Activated naive CD4-positive, alpha-beta T cell treated with anti-CD3 and anti-CD28 coated beads for 36 hours (primary cell): ENCODE data around the gene SNORC. TPM values are rescaled to one million over a fixed set of nuclear protein-coding genes. Genes with fewer than 3 reads are reported as not detected.

Source experiments
- CTCF ChIA-PET: fragments of 350-600 bp; sonication (Branson Sonifier 250); formaldehyde crosslinking; loops from one replicate; lab custom pipeline; 2021; ENCODE audit warnings: antibody characterized with exemption; lab: Charles Lee
- DNase-seq: peaks from one replicate; pipeline ENCODE4 v3.0.0-alpha.2; 2020
- H3K27ac Mint-ChIP-seq: one replicate; pipeline ENCODE4 v1.8.0; 2021; ENCODE audit warnings: mild to moderate bottlenecking, mixed read lengths
- H3K27me3 Mint-ChIP-seq: one replicate; pipeline ENCODE4 v1.8.0; 2021; ENCODE audit warnings: low read depth, mixed read lengths
- H3K36me3 Mint-ChIP-seq: one replicate; pipeline ENCODE4 v1.8.0; 2021; ENCODE audit warnings: low read depth, mixed read lengths
- H3K4me1 Mint-ChIP-seq: one replicate; pipeline ENCODE4 v1.8.0; 2021; ENCODE audit warnings: low read depth, mixed read lengths
- H3K4me3 Mint-ChIP-seq: one replicate; pipeline ENCODE4 v1.8.0; 2021; ENCODE audit warnings: mild to moderate bottlenecking, moderate library complexity, mixed read lengths
- H3K9me3 Mint-ChIP-seq: one replicate; pipeline ENCODE4 v1.8.0; 2021; ENCODE audit warnings: mixed read lengths
- intact Hi-C: fragments of 100-400 bp; cut with micrococcal nuclease; formaldehyde crosslinking; loops from one replicate; pipeline ENCODE4 v1.15.1; 2023
- total RNA-seq, 2 experiments: library from RNA; stranded (reverse); gene quantifications; one replicate each; pipeline ENCODE4 v1.2.3, GENCODE V29; 2021

Gene SNORC
- total RNA-seq, 2 experiments from 2014 or later, result 0.72 to 1.1 TPM

DNA sequence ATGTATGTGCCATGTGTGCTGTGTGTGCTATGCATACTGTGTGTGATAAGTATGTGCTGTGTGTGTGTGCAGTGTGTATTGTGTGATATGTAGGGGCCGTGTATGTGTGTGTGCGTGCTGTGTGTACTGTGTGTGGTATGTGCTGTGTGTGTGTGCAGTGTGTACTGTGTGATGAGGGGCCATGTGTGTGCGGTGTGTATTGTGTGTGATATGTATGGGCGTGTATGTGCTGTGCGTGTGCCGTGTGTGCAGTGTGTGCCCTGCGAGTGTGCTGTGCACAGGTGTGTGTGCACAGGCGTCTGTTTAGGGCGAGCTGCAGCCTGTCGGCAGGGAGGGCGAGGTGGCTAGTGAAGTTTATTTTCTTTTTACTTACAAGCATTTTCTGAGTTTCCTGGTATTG, 16.1 kb downstream of the SNORC start:
- CTCF ChIA-PET, result no interaction called here
- no peak for DNase-seq
- H3K27ac Mint-ChIP-seq, result no peak overlapping the region
- intact Hi-C loops, result no loop called here
- no peaks in the 10 kb centered on the region for H3K4me1 Mint-ChIP-seq
- H3K36me3 Mint-ChIP-seq, result no peaks in the 10 kb centered on the region
- H3K9me3 Mint-ChIP-seq, result no peaks in the 10 kb centered on the region
- H3K4me3 Mint-ChIP-seq, result no peak overlapping the region
- H3K27me3 Mint-ChIP-seq, result peaks cover 6% of the 10 kb centered on the region

DNA sequence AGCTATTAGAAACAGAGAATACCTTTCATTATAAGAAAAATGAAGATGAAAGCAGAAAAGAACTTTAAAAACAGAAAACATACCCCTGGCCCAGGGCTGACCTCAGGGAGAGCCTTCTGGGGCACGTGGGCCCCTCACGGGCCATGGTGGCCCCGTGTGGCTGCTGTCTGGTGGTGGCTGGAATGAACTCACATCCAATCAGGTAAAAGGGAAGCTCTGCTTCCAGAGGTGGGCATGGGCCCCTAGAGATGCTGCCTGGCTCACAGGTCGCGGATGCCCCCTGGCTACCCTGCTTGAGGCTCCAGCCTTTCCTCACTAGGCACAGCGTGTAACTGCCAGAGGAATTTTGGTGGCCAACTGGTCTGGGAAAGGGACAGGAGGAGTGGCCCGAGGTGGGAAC, 16.6 kb downstream of the SNORC start:
- no peaks in the 10 kb centered on the region for H3K4me1 Mint-ChIP-seq
- CTCF ChIA-PET, result no interaction called here
- no peaks in the 10 kb centered on the region for H3K9me3 Mint-ChIP-seq
- H3K27me3 Mint-ChIP-seq, result peaks cover 9% of the 10 kb centered on the region
- DNase-seq, result no peak
- no peak overlapping the region for H3K4me3 Mint-ChIP-seq
- intact Hi-C loops, result no loop called here
- H3K36me3 Mint-ChIP-seq, result no peaks in the 10 kb centered on the region
- H3K27ac Mint-ChIP-seq, result no peak overlapping the region

- CTCF ChIA-PET, result no interaction called here
- intact Hi-C loops, result no loop called here
- DNase-seq, result no peak
- no peaks in the 10 kb centered on the region for H3K36me3 Mint-ChIP-seq
- no peak overlapping the region for H3K4me3 Mint-ChIP-seq
- H3K4me1 Mint-ChIP-seq, result no peaks in the 10 kb centered on the region
- H3K27me3 Mint-ChIP-seq, result peaks cover 9% of the 10 kb centered on the region
- H3K27ac Mint-ChIP-seq, result no peak overlapping the region
- H3K9me3 Mint-ChIP-seq, result no peaks in the 10 kb centered on the region
Observed at GRCh38 chr2:232887171-232887850, 17.2 kb downstream of the SNORC start.

DNA sequence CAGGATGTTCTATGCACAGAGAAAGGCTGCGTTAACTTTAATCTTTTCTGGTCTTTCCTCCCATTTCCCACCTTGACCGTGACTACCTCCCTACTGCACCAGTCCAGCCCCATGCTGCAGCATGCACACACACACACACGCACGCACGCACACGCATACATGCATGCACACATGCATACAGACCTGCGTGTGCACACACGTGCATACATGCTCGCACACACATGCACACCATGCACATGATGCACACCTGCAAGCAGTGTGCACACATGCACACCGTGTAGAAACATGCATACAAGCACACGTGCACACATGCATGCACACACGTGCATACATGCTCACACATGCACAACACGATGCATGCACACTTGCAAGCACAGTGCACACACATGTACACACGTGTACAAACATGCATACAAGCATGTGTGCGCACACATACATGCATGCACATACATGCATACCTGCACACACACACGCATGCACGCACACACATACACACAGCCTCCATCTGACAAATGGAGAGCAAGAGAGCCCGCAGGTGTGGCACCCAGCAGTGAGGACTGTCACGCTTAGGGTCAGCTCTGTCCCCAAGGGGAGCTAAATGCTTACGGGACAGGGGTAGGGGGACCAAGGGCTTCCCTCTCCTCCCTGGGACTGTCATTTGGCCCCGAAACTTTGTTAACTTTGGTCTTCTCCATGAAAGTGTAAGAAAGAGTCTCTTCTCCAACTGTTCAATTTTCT, 18.2 kb downstream of the SNORC start:
- DNase-seq, result no peak
- peaks cover 9% of the 10 kb centered on the region for H3K27me3 Mint-ChIP-seq
- no peaks in the 10 kb centered on the region for H3K9me3 Mint-ChIP-seq
- H3K36me3 Mint-ChIP-seq, result no peaks in the 10 kb centered on the region
- no peaks in the 10 kb centered on the region for H3K4me1 Mint-ChIP-seq
- intact Hi-C loops, result no loop called here
- no peak overlapping the region for H3K4me3 Mint-ChIP-seq
- CTCF ChIA-PET, result no interaction called here
- no peak overlapping the region for H3K27ac Mint-ChIP-seq

DNA sequence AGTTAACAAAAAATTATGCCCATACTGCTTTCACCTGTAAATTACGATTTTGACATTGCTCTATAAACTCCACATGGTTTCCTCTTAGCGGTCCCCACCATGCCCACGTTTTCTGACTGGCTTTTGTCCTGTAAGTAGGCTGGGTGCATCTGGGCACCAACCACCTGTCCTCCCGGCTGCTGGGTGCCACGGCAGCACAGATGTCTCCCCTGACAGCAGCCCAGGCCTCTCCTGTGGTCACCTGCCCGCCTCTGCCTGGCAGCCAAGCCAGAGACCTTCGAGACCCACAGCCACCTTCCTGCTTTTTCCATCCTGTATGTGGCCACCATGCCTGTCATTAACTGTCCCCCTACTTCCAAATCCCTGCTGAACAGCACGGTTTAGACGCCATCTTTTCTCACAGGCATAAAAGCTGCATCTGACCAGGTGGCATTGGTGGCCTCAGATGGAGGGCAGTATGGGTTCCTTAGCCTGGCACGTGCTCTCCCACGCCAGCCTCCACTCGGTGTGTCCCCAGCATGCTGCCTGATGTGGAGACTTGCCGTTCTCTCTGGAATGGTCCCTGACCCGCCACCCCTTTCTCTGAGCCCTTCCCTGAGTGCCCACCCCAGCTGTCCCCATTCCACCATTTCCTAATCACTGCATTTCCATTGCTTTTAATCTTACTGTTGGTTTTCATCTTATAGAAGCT, 18.9 kb downstream of the SNORC start:
- no peak overlapping the region for H3K4me3 Mint-ChIP-seq
- peaks cover 9% of the 10 kb centered on the region for H3K27me3 Mint-ChIP-seq
- H3K27ac Mint-ChIP-seq, result no peak overlapping the region
- intact Hi-C loops, result no loop called here
- no peaks in the 10 kb centered on the region for H3K4me1 Mint-ChIP-seq
- H3K9me3 Mint-ChIP-seq, result no peaks in the 10 kb centered on the region
- H3K36me3 Mint-ChIP-seq, result no peaks in the 10 kb centered on the region
- CTCF ChIA-PET, result no interaction called here
- DNase-seq, result no peak

- DNase-seq, result no peak
- no peak overlapping the region for H3K27ac Mint-ChIP-seq
- no peaks in the 10 kb centered on the region for H3K4me1 Mint-ChIP-seq
- peaks cover 9% of the 10 kb centered on the region for H3K27me3 Mint-ChIP-seq
- CTCF ChIA-PET, result no interaction called here
- intact Hi-C loops, result no loop called here
- no peak overlapping the region for H3K4me3 Mint-ChIP-seq
- H3K36me3 Mint-ChIP-seq, result no peaks in the 10 kb centered on the region
- no peaks in the 10 kb centered on the region for H3K9me3 Mint-ChIP-seq
Observed at GRCh38 chr2:232889876-232890401, 19.9 kb downstream of the SNORC start.

DNA sequence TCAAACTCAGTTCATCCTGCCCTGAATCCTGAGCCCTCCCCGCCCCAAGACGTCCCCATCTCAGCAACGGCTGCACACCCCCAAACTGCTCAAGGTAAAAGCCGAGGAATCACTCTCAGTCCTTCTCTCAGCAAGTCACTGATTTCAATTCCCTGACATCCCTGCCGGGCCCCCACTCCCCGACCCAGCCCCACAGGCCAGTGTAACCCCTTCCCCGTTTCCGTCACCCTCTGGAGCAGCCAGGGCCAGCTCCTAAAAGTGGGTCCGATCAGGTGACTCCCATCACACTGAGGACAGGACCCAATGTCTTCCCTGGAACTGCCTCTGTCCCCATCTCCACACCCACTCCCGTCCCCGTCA, 20.5 kb downstream of the SNORC start:
- CTCF ChIA-PET, result no interaction called here
- Mint-ChIP-seq H3K4me1 (no peaks in the 10 kb centered on the region), H3K4me3 (no peak overlapping the region), H3K27me3 (peaks cover 9% of the 10 kb centered on the region), H3K36me3 (no peaks in the 10 kb centered on the region), H3K9me3 (no peaks in the 10 kb centered on the region), H3K27ac (no peak overlapping the region)
- DNase-seq, result no peak
- intact Hi-C loops, result no loop called here

DNA sequence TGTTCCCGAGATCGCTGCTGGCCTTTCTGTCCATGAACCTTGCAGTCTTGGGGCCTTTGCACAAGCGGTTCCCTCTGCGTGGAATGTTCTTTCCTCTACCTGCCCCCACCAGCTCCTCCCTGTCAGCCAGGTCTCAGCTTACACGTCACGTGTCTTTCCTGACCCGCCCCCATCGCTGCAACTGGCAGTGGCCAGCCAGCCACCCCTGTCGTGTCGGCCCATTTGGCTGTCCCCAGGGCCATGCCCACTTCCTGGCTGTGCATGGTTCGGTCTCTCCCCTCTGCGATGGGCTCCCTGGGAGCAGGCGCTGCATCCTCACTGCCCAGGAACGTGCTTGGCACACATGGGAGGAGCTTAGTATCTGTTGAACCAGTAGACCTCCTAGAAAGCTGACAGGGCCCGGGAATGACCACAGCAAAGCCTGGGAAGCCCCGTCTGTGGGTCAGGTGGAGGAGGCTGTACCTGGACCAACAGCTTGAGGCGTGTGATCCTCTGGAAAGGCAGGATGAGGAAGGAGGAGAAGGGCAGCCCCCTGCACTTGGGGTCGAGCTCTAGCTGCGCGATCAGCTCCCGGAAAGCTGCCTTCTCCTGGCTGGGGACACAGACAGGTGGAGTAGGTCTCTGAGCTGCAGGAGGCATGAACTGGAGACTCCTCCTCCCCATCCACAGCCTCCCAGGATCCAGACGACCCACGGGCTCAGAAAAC, 21.0 kb downstream of the SNORC start:
- Mint-ChIP-seq H3K4me1 (no peaks in the 10 kb centered on the region), H3K4me3 (no peak overlapping the region), H3K36me3 (no peaks in the 10 kb centered on the region), H3K27ac (no peak overlapping the region), H3K27me3 (peaks cover 9% of the 10 kb centered on the region), H3K9me3 (no peaks in the 10 kb centered on the region)
- DNase-seq, result no peak
- CTCF ChIA-PET, result interaction anchor here (0.6 kb wide), 1 partner anchor 1035 kb away, joined by 3 read pairs; no protein-coding TSS in a partner anchor
- intact Hi-C loops, result no loop called here

DNA sequence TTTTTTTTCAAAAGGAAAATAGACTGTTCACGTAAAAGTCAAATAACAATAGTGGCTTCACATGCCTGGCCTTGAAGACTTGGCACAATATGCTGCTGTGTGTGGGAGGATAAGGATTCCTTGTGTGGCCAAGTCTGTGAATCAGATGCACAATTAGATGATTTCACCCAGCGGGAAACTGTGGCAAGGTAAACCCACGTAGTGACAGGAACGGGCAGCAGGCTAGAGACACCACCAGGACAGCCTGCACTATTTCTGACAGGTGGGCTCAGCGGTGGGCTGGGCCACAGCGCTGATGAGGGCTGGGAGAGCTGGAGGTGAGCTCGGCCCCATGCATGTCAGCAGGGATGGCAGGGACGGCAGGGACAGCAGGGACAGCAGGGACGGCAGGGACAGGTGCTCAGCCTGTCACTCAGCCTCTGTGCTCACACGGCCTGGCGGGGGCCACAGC, 21.6 kb downstream of the SNORC start:
- H3K27ac Mint-ChIP-seq, result no peak overlapping the region
- H3K4me3 Mint-ChIP-seq, result no peak overlapping the region
- DNase-seq, result no peak
- H3K27me3 Mint-ChIP-seq, result peaks cover 9% of the 10 kb centered on the region
- no peaks in the 10 kb centered on the region for H3K9me3 Mint-ChIP-seq
- no peaks in the 10 kb centered on the region for H3K36me3 Mint-ChIP-seq
- no peaks in the 10 kb centered on the region for H3K4me1 Mint-ChIP-seq
- intact Hi-C loops, result no loop called here
- CTCF ChIA-PET, result no interaction called here

DNA sequence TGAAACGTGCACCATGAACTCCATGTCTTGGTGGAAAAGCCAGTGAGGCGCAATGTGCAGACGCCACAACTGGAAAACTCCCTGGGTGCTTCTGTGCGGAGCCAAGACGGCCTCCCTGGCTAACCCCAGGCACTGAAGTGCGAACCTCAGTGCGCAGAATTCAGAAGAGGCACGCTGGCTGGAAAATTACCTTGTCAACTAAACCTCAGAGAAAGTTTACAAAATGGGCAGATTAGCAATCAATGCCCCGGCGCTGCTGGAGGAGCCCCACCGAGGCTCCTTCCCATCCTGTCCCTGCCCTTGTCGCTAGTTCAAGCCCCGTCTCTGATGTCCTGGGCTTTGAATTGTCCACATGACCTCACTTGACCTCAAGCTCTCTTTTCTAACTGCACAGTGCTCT, 22.2 kb downstream of the SNORC start:
- CTCF ChIA-PET, result no interaction called here
- H3K9me3 Mint-ChIP-seq, result no peaks in the 10 kb centered on the region
- DNase-seq, result no peak
- peaks cover 9% of the 10 kb centered on the region for H3K27me3 Mint-ChIP-seq
- H3K4me1 Mint-ChIP-seq, result peaks cover 1% of the 10 kb centered on the region
- no peaks in the 10 kb centered on the region for H3K36me3 Mint-ChIP-seq
- H3K4me3 Mint-ChIP-seq, result no peak overlapping the region
- H3K27ac Mint-ChIP-seq, result no peak overlapping the region
- intact Hi-C loops, result no loop called here

DNA sequence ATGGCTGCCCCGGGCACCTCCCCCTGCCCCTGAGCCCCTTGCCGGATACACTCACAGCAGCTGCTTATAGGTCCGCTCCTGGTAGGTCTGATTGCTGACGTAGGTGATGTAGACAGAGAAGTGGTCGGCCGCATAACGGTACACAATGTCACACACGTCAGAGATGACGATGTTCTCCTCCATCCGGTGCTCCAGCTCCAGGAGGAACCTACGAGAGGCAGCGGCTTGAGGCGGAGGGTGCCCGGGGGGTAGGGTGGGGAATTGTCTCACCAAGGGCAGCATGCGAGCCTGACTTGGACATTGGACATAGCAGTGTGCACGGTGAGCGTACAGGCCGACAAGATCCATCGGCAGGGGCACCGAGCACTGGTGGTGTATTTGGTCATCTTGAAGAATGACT, 22.8 kb downstream of the SNORC start:
- DNase-seq, result no peak
- CTCF ChIA-PET, result no interaction called here
- Mint-ChIP-seq H3K9me3 (no peaks in the 10 kb centered on the region), H3K27me3 (peaks cover 9% of the 10 kb centered on the region), H3K4me1 (peaks cover 6% of the 10 kb centered on the region), H3K36me3 (no peaks in the 10 kb centered on the region), H3K4me3 (no peak overlapping the region), H3K27ac (no peak overlapping the region)
- intact Hi-C loops, result no loop called here

- Mint-ChIP-seq H3K36me3 (no peaks in the 10 kb centered on the region), H3K4me3 (no peak overlapping the region), H3K4me1 (peaks cover 8% of the 10 kb centered on the region), H3K27me3 (peaks cover 9% of the 10 kb centered on the region), H3K9me3 (no peaks in the 10 kb centered on the region), H3K27ac (no peak overlapping the region)
- CTCF ChIA-PET, result interaction anchor here (0.6 kb wide), 1 partner anchor 348 kb away, joined by 7 read pairs; no protein-coding TSS in a partner anchor
- intact Hi-C loops, result no loop called here
- DNase-seq, result no peak
Observed at GRCh38 chr2:232893834-232894233, 23.8 kb downstream of the SNORC start.
